ENCODE measurements around the gene TOMM5.

Gene TOMM5

DNA sequence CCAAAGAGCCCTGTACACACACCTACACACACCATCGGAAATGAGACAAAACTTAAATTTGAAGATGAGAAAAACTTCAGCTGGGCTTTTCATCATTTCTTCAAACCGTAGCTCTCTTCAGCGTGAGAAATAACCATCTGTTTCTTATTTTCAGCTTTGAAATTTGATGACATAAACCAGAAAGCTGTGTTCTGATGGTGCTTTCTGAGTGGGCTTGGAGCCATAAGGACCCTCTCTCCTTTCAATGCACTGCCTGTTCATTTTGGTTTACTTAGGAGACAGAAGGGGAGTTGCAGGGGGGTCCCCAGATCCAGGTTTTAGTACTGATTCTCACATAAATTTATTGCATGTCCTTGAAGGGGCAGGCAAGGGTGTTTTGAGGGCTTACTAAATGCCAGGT lies 25.7 kb downstream of the TOMM5 start:
- H3K4me3 ChIP-seq (ENCODE audit: low read length): no peak overlapping the region

DNA sequence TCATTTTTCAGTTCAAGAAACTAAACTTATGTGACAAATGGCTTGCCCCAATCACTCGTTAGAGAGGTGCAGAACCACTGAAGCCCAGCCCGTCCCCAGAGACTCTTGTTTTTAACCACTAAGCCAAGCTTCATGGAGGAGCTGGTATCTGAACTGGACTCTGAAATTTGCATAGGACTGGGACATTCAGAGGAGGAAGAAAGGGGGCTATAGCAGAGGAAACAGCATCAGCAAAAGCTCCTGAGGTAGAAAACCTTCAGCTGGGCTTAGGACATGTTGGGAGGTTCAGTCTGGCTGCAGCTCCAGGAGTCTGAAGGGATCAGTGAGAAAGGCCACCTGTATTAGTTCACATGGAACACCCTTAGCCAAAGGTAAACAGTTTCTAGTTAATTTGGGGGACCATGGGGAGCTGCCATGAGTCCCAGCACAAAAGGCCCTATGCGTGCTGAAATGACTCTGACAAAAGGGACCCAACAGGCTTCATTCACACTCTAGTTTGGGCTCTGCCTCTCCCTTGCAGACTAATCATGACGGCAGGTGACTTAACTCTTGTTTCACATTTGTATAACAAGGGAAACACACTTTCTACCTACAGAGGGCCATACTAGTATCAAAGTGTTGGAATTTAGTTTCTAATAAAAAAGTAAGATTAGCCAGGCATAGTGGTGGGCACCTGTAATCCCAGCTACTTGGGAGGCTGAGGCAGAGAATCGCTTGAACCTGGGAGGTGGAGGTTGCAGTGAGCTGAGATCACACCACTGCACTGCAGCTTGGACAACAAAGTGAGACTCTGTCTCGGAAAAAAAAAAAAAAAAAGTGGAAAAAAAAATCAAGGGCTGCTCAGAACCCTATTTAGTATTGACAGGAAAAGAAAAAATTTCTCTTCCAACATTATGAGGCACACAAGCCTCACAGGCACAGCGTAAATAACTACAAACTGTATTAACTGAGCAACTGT lies 26.5 kb downstream of the TOMM5 start:
- DNase-seq (ENCODE audit: low read depth, low spot score): no peak
- no peak overlapping the region for H3K4me3 ChIP-seq (ENCODE audit: low read length)

More for the DNA sequence above, 25.7 kb downstream of the TOMM5 start:
- DNase-seq (ENCODE audit: low read depth, low spot score): no peak

DNA sequence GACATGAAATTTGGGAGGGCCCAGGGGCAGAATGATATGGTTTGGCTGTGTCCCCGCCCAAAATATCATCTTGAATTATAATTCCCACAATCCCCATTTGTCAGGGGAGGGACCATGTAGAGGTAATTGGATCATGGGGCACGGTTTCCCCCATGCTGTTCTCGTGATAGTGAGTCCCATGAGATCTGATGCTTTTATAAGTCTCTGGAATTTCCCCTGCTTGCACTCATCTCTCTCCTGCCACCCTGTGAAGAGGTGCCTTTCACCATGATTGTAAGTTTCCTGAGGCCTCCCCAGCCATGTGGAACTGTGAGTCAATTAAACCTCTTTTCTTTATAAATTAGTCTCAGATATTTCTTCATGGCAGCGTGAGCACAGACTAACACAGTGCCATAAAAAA lies 27.5 kb downstream of the TOMM5 start:
- DNase-seq (ENCODE audit: low read depth, low spot score): no peak

DNA sequence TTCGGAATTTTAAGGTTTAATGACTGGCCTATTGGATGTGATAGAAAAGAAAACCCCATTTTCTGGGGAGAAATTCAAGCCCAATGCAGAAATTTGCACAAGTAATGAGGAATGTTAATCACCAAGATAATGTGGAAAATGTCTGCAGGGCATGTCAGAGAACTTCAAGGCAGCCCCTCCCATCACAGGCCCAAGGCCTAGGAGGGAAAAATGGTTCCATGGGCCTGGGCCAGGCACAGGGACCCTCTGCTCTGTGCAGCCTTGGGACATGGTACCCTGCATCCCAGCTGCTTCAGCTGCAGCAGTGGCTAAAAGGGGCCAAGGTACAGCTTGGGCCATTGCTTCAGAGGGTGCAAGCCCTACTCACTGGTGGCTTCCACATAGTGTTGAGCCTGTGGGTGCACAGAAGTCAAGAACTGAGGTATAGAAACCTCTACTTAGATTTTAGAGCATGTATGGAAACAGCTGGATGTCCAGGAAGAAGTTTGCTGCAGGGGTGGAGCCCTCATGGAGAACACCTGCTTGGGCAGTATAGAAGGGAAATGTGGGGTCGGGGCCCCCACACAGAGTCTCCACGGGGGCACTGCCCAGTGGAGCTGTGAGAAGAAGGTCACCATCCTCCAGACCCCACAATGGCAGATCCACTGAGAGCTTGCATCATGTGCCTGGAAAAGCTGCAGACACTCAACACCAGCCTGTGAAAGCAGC lies 28.4 kb downstream of the TOMM5 start:
- no peak for DNase-seq (ENCODE audit: low read depth, low spot score)
- no peak overlapping the region for H3K4me3 ChIP-seq (ENCODE audit: low read length)

More for the DNA sequence above, 27.5 kb downstream of the TOMM5 start:
- no peak overlapping the region for H3K4me3 ChIP-seq (ENCODE audit: low read length)

DNA sequence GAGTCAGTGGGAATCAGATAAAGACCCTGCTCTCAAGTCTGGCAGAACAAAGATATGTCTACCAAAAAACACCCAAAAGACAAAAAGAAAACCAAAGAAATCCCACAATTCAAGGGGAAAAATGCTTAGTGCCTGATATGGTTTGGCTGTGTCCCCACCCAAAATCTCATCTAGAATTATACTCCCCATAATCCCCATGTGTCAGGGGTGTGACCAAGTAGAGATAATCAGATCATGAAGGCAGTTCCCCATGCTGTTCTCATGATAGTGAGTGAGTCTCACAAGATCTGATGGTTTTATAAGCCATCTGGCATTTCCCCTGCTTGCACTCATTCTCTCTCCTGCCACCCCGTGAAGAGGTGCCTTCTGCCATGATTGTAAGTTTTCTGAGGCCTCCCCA lies 29.6 kb downstream of the TOMM5 start:
- no peak for DNase-seq (ENCODE audit: low read depth, low spot score)
- no peak overlapping the region for H3K4me3 ChIP-seq (ENCODE audit: low read length)

DNA sequence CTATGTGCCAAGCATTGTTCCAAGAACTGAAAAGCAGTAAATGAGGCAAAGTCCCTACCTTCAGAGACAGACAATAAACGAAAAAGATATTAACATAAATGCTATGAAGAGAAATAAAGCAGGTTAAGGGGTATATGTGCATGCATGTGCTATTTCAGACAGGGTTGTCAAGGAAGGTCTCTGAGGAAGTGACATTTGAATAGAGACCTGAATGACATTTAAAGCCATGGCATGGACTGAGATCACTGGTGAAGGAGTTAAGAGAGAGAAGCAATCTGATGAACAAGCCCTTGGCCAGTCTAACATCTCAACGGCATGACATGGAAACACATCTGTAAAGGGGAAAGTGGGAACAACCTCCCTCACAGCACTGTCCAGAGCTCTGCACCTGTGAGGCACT lies 30.7 kb downstream of the TOMM5 start:
- no peak for DNase-seq (ENCODE audit: low read depth, low spot score)
- no peak overlapping the region for H3K4me3 ChIP-seq (ENCODE audit: low read length)

DNA sequence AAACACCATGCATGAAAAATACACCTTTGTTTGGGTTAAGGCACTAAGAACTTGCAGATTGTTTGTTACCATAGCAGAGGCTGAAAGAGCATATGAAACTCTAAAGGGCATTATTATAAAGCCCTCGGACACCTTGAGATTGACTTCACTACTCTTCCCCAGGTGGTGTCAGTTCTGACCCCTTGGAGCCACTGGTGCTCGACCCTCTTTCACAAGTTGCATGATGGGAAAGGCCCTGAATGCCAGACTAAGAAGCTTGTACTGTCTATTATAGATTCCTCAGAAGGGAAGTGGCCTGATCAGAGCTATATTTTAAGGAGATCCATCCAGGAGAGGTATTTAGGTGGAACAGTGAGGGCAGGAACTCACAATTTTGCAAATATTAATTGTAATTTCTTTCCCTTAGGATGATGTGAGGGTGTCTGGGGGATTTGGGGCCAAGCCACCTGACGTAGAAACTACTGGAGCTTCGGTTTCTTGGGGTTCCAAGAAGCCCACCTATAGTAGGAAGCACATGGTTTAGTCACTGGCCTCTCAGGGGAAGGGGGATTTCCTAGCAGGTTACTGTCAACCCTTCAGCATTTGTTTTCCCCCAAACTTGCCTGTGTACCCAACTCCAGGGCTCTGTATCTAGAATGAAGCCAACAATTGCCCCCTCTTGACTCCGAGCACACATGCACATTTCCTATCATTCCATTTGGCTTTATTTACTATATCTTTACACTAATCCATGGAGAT lies 32.4 kb downstream of the TOMM5 start:
- H3K4me3 ChIP-seq (ENCODE audit: low read length): no peak overlapping the region
- no peak for DNase-seq (ENCODE audit: low read depth, low spot score)

DNA sequence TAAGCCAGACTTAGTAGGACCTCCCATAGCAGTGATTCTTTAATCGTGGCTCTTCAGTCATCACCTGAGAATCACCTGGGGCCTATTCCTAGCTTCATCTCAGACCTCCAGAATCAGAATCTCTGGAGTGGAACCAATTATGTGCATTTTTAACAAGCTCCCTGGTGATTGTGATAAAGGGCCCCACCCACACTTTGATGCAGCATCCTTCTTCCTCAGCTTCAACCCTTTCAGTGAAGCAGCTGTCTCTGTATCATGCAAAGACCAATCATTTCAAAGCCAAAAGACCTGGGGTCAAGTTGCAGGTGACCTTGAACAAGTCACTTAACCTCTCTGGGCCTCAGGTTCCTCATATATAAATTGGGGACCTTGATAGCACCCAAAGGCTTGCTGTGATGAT lies 33.3 kb downstream of the TOMM5 start:
- no peak for DNase-seq (ENCODE audit: low read depth, low spot score)
- no peak overlapping the region for H3K4me3 ChIP-seq (ENCODE audit: low read length)

DNA sequence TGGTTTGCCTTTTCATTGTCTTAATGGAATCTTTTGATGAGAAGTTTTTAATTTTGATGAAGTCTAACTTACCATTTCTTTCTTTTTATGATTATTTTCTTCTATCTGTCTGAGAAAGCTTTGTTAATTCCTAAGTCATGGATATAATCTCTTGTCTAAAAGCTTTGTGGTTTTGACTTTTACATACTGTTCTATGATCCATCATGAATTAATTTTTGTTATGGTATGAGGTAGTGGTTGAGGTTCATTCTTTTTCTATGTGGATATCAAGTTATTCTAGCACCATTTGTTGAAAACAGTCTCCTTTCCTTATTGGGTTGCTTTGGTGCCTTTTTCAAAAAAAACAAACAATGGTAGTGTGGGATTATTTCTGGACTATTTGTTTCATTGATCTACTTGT lies 36.6 kb downstream of the TOMM5 start:
- H3K4me3 ChIP-seq (ENCODE audit: low read length): no peak overlapping the region
- no peak for DNase-seq (ENCODE audit: low read depth, low spot score)

DNA sequence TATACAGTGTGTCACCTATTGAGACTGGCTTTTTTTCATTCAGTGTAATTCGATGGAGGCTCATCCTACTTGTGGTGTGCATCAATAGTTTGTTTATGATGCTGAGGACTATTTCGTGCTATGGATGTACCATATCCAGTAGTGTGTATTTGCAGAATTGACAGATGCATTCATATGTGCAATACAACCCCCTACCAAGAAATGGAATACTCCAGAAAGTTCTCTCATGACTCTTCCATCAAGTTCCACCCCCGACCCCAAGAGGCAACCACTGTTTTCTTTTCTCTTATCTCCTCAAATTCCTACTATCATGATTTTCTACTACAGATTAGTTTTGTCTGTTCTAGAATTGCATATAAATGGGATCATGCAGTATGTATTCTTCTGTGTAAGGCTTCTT lies 38.1 kb downstream of the TOMM5 start:
- no peak overlapping the region for H3K4me3 ChIP-seq (ENCODE audit: low read length)
- DNase-seq (ENCODE audit: low read depth, low spot score): no peak

DNA sequence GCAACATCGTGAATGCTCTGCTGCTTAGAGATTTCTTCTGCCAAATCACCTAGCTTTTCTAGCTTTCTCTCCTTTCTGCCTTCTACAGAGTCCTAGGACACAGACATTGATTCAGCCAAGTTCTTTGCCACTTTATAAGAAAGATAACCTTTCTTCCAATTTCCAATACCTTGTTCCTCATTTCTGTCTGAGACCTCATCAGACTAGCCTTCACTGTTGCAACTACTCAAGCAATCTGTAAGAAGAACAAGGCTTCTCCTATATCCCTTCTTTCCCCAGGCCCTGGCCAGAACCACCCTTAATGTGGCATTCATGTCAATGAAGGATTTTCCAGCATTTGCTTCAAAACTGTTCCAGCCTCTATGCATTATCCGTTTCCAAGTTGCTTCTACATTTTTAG lies 40.5 kb downstream of the TOMM5 start:
- no peak for DNase-seq (ENCODE audit: low read depth, low spot score)
- H3K4me3 ChIP-seq (ENCODE audit: low read length): no peak overlapping the region

DNA sequence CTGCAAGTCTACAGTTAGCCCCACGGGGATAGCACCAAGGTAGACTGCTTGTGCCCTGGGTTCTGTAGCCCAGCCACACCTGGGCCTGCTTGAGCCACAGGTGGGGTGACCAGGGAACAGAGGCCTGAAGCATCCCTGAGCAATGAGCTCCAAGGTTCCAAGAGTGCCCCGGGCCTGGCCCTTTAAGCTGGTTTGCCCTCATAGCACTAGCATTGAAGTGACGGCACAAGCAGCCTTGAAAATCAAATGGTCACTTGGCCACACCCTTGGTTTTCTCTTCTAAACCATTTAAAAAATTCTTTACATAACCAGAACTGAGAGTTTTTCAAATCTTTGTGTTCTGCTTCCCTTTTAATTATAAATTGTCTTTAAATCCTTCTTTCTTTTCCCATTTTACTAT lies 40.9 kb downstream of the TOMM5 start:
- no peak overlapping the region for H3K4me3 ChIP-seq (ENCODE audit: low read length)
- no peak for DNase-seq (ENCODE audit: low read depth, low spot score)

DNA sequence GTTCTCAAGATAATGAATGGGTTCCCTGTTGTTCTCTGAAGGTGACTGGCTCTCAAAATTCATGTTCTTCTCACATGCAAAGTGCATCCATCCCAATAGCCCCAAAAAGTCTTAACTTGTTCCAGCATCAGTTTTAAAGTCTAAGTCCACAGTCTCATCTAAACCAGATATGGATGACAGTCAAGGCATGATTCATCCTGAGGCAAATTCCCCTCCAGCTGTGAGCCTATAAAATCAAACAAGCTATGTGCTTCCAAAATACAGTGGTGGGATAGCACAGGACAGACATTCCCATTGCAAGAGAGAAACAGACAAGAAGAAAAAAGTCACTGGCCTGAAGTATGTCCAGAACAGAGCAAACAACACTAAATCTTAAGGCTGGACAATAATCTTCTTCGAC lies 41.6 kb downstream of the TOMM5 start:
- no peak overlapping the region for H3K4me3 ChIP-seq (ENCODE audit: low read length)
- no peak for DNase-seq (ENCODE audit: low read depth, low spot score)

DNA sequence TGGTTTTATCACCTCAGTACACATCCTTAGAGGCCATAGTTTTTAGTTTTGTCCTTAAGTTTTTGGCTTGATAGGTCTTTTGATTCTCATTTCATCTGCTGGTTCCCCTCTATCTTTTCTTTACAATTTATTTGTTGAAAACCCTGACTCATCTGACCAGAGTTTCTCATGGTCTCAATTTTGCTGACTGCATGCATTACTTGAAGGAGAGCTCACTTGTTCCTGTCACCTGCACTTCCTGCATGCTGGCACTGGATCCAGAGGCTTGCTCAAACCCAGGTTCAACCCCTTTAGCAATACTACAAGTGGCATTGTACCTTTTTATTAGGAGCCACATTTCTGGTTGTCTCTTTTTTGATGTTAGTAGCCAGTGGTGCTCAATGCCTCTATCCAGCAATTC lies 42.9 kb downstream of the TOMM5 start:
- DNase-seq (ENCODE audit: low read depth, low spot score): no peak

DNA sequence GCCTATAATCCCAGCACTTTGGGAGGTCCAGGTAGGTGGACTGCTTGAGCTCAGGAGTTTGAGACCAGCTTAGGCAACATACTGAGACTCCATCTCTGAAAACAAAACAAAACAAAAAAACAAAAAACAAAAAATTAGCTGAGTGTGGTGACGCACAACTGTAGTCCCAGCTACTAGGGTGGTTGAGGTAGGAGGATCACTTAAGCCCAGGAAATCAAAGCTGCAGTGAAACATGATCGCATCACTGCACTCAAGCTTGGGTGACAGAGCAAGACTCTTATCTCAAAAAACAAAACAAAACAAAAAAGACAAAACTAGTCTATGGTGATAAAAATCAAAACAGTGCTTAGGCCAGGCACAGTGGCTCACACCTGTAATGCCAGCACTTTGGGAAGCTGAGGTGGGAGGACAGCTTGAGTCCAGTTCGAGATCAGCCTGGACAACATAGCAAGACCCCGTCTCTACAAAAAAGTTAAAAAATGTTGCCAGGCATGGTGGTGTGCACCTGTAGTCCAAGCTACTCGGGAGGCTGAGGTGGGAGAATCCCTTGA lies 45.0 kb downstream of the TOMM5 start:
- no peak for DNase-seq (ENCODE audit: low read depth, low spot score)
- H3K4me3 ChIP-seq (ENCODE audit: low read length): no peak overlapping the region

More for the DNA sequence above, 42.9 kb downstream of the TOMM5 start:
- no peak overlapping the region for H3K4me3 ChIP-seq (ENCODE audit: low read length)

DNA sequence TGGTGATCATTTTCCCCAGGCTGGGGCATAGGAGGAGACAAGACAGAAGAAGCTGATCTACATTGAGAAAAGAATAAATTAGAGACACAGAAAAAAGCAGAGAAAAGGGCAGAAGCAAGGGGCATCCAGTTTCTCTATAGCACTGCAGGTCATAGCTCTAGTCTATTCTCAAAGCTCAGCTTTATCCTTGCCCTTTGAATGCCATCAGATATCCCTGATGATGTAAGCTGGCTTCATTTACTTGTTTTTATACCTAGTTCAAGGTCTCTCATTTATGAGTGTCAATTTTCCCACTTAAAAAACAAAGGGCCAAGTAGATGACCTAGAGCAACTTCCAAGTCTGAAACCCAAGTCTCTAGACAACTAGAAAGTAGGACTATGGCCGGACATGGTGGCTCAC lies 48.9 kb downstream of the TOMM5 start:
- no peak overlapping the region for H3K4me3 ChIP-seq (ENCODE audit: low read length)
- DNase-seq (ENCODE audit: low read depth, low spot score): no peak

DNA sequence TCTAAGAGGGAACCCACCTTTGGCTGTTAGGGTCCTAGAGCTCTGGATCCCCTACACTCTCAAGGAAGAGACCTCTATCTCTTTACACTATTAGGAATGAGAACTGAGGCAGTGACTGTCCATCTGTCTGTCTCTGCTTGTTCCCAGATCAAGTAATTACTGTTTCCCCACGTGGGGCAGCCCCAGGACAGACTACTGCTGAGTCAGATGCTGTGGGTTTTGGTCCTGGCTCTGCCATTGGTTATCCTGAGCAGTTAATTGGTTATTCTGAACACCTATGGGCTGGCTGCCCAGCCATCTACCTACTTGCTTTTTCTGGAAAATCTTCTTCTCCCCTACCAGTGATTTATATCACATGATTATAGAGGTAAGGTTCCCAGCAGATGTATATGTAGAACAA lies 49.5 kb downstream of the TOMM5 start:
- DNase-seq (ENCODE audit: low read depth, low spot score): no peak
- no peak overlapping the region for H3K4me3 ChIP-seq (ENCODE audit: low read length)

DNA sequence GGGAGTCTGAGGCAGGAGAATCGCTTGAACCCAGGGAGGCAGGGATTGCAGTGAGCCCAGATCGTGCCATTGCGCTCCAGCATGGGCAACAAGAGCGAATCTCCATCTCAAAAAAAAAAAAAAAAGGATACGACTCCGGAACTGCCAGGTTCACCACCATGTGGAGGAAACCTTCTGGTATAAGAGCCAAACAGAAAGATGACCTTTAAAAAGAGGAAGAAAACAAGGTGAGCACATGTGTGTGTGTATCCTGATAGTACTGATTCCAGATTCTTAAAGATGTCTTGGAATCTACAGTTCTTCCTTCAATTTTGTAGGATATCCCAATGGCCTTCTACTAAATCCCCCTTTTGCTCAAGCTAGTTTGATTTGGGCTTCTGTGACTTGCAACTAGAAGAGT lies 49.9 kb downstream of the TOMM5 start:
- DNase-seq (ENCODE audit: low read depth, low spot score): no peak
- no peak overlapping the region for H3K4me3 ChIP-seq (ENCODE audit: low read length)

DNA sequence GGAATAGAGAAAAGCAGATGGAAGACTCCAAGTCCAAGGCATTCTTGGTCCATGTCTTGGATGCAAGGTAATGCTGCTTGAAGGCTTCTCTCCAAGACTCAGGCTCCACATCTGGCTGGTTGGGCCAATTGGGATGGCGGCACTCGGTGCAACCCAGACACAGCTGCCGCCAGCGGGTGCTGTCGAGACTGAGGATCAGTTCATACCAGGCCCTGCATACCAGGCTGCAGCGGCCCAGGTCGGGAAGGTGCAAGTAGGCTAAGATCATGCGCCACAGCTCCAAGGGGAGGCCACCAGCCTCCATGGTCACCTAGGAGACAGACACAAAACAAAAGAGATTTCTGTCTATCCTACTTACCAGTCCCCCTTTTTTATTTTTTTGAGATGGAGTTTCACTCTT lies 50.9 kb downstream of the TOMM5 start:
- DNase-seq (ENCODE audit: low read depth, low spot score): no peak
- no peak overlapping the region for H3K4me3 ChIP-seq (ENCODE audit: low read length)

DNA sequence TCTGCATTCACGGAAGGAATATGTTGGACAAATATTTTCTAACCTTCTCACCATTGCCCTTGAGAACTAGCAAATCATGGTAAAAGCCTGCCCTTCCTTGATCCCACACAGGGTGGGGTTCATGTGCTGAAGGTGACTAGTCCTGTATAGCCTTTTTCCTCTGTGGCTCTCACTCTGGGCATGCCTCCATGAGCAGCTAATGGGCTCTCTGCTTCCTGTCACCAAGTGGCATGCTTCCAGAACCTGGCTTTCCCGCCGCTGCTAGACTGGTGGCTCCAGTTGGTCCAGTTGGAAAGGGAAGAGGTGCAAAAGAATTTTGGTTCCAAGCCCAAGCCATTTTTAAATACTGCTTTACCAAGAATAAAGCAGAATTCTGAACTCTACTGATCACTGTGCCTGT lies 51.8 kb downstream of the TOMM5 start:
- no peak for DNase-seq (ENCODE audit: low read depth, low spot score)
- no peak overlapping the region for H3K4me3 ChIP-seq (ENCODE audit: low read length)

All from Jurkat, Clone E6-1 (cell line).